ENCODE data around the gene EBF3.

Gene EBF3

DNA sequence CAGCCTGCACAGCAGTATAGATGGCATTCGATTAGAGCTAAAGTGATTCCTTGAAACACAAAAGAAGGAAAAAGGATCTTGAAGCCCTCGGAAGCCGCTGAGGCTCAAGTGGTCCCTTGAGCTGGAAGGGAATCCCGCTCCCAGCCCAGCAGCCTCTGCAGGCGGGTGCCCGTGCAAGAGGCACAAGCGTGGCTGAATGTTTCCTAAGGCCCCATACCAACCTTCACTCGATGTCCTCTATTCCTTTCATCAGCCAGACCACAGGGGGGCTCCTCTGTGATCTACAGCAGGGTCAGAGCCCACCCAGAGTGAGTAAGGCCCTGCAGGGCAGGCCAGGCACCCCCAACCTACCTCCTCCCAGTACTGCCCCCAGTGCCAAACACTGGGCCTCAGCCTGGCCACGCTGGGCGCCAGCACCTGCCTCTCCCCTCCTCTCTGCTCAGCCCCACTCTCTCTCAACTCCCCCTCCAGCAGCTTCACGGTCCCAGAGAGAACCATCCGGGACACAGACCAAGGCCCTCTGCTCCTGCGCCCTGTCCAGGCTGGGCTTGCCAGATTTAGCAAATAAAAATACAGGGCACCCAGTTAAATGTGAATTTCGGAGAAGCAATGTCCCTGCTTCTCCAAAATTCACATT, 30.5 kb downstream of the EBF3 start:
- no peak overlapping the region for H2AK5ac ChIP-seq (ENCODE audit: low read length, severe bottlenecking)
- no peak overlapping the region for H3K9ac ChIP-seq (ENCODE audit: low read length)
- H2AFZ ChIP-seq (ENCODE audit: low read depth, low read length), result no peak overlapping the region
- DNase-seq, result no peak
- H2BK5ac ChIP-seq (ENCODE audit: low read depth, low read length, poor library complexity, severe bottlenecking), result no peak overlapping the region
- WGBS, result 89% methylated on average over 13 of the region's 14 CpGs
- no peaks in the 10 kb centered on the region for H3K27me3 ChIP-seq (ENCODE audit: control insufficient read depth in 1 of 2, insufficient read depth in 1 of 2, low read length in 2 of 2)
- H3K23ac ChIP-seq (ENCODE audit: low read length in 2 of 2), result no peak overlapping the region
- no peaks in the 10 kb centered on the region for H3K79me1 ChIP-seq (replicated peaks; ENCODE audit: low read length, poor library complexity, severe bottlenecking)
- H2BK12ac ChIP-seq (ENCODE audit: low read length in 2 of 2), result no peak overlapping the region
- no peaks in the 10 kb centered on the region for H3K9me3 ChIP-seq (ENCODE audit: control insufficient read depth, low read length)
- H3K18ac ChIP-seq (ENCODE audit: low read depth in 1 of 2, low read length in 2 of 2), result no peak overlapping the region
- H2BK15ac ChIP-seq (ENCODE audit: low read depth, poor library complexity, severe bottlenecking), result no peak overlapping the region
- no peak overlapping the region for H3K4me2 ChIP-seq (ENCODE audit: low read length, poor library complexity, severe bottlenecking)
- no peak overlapping the region for H3K4ac ChIP-seq (ENCODE audit: low read depth in 1 of 2, low read length in 2 of 2)
- no peak overlapping the region for H4K8ac ChIP-seq (ENCODE audit: low read length)
- no peak overlapping the region for H3K4me3 ChIP-seq (ENCODE audit: insufficient read depth in 1 of 2, low read depth in 1 of 2, low read length in 2 of 2)
- H3K14ac ChIP-seq (ENCODE audit: low read length in 2 of 2), result no peak overlapping the region
- H4K91ac ChIP-seq (ENCODE audit: low read length), result peak overlapping the region; percentile 3
- no peaks in the 10 kb centered on the region for H3K4me1 ChIP-seq (ENCODE audit: control insufficient read depth, insufficient read depth, low read depth, low read length)
- no peak overlapping the region for H2BK120ac ChIP-seq (ENCODE audit: low read depth, low read length)
- peaks cover 0 to 68% of the 10 kb centered on the region in 2 experiments for H3K36me3 ChIP-seq (ENCODE audit: control insufficient read depth in 1 of 2, insufficient read depth in 2 of 2, low read depth in 1 of 2, low read length in 2 of 2)
- no peak overlapping the region for H3K27ac ChIP-seq (ENCODE audit: low read length, poor library complexity, severe bottlenecking)

DNA sequence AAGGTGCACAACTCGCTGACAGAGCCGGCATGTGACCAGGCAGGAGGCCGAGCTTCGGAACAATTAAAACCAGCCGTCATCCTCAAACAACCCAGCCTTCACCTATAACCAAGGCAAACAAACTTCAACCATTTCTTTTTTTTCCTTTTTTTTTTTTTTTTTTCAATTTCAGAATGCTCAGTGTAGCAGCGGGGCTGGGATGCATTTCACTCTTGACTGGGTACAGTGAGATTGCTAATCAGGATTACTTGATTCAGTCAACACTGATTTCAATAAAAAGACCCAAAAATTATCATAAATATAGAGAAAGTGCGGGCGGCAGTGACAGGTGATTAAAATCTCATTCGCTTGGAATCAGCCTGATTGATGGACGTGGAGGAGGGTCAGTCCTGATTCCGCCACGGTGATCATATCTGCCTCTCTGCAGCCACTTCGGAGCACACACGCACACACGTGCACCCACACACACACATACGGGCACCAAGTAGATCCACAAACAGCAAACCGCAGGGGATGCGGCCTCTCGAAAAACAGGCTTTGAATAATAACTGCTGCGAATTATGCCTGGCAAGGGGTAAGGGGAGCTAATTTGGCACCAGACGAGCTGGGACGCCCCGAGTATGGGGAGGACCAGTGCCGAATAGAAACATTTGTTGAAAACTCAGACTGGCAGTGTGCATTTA, 31.2 kb downstream of the EBF3 start:
- WGBS, result 93% methylated on average over 23 of the region's 24 CpGs
- no peak overlapping the region for H4K91ac ChIP-seq (ENCODE audit: low read length)

DNA sequence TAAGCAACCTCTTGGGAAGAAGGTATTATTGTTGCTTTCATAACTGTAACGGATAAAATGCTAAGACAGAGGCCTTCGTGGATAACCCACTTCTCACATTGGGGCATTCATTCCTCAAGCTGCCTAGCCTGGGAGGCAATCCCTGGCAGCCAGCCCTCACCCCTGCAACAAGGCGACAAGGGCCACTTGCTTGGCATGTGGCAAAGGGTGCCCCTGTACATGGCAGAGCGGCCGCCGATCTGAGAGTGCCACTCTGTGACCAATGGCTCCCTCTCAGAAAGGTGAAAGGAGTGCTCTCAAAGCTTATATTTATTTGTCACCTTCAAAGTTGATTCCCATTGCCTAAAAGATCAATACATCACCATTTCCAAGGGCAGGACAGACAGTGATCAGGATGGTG, 31.9 kb downstream of the EBF3 start:
- Histone ChIP-seq H3K4me3 (ENCODE audit: insufficient read depth in 1 of 2, low read depth in 1 of 2, low read length in 2 of 2) (no peak overlapping the region), H3K23ac (ENCODE audit: low read length in 2 of 2) (no peak overlapping the region), H2AFZ (ENCODE audit: low read depth, low read length) (no peak overlapping the region), H3K9ac (ENCODE audit: low read length) (no peak overlapping the region), H2BK15ac (ENCODE audit: low read depth, poor library complexity, severe bottlenecking) (no peak overlapping the region), H3K4ac (ENCODE audit: low read depth in 1 of 2, low read length in 2 of 2) (no peak overlapping the region), H4K8ac (ENCODE audit: low read length) (no peak overlapping the region), H3K18ac (ENCODE audit: low read depth in 1 of 2, low read length in 2 of 2) (no peak overlapping the region), H2BK5ac (ENCODE audit: low read depth, low read length, poor library complexity, severe bottlenecking) (no peak overlapping the region), H3K79me1 (replicated peaks; ENCODE audit: low read length, poor library complexity, severe bottlenecking) (no peaks in the 10 kb centered on the region), H4K91ac (ENCODE audit: low read length) (no peak overlapping the region), H3K4me1 (ENCODE audit: control insufficient read depth, insufficient read depth, low read depth, low read length) (no peaks in the 10 kb centered on the region), H2BK12ac (ENCODE audit: low read length in 2 of 2) (no peak overlapping the region), H2BK120ac (ENCODE audit: low read depth, low read length) (no peak overlapping the region), H3K9me3 (ENCODE audit: control insufficient read depth, low read length) (no peaks in the 10 kb centered on the region), H3K4me2 (ENCODE audit: low read length, poor library complexity, severe bottlenecking) (no peak overlapping the region), H3K14ac (ENCODE audit: low read length in 2 of 2) (no peak overlapping the region), H3K27me3 (ENCODE audit: control insufficient read depth in 1 of 2, insufficient read depth in 1 of 2, low read length in 2 of 2) (no peaks in the 10 kb centered on the region), H3K27ac (ENCODE audit: low read length, poor library complexity, severe bottlenecking) (no peak overlapping the region), H3K36me3 (ENCODE audit: control insufficient read depth in 1 of 2, insufficient read depth in 2 of 2, low read depth in 1 of 2, low read length in 2 of 2) (peaks cover 0 to 66% of the 10 kb centered on the region in 2 experiments), H2AK5ac (ENCODE audit: low read length, severe bottlenecking) (no peak overlapping the region)
- no peak for DNase-seq
- 94% methylated on average over 6 of the region's 6 CpGs for WGBS

More for the DNA sequence above, 31.2 kb downstream of the EBF3 start:
- Histone ChIP-seq H3K4me1 (ENCODE audit: control insufficient read depth, insufficient read depth, low read depth, low read length) (no peaks in the 10 kb centered on the region), H3K9me3 (ENCODE audit: control insufficient read depth, low read length) (no peaks in the 10 kb centered on the region), H2BK12ac (ENCODE audit: low read length in 2 of 2) (no peak overlapping the region), H3K23ac (ENCODE audit: low read length in 2 of 2) (no peak overlapping the region), H2AFZ (ENCODE audit: low read depth, low read length) (no peak overlapping the region), H3K9ac (ENCODE audit: low read length) (no peak overlapping the region), H3K79me1 (replicated peaks; ENCODE audit: low read length, poor library complexity, severe bottlenecking) (no peaks in the 10 kb centered on the region), H3K4me3 (ENCODE audit: insufficient read depth in 1 of 2, low read depth in 1 of 2, low read length in 2 of 2) (no peak overlapping the region), H2BK120ac (ENCODE audit: low read depth, low read length) (no peak overlapping the region), H3K27me3 (ENCODE audit: control insufficient read depth in 1 of 2, insufficient read depth in 1 of 2, low read length in 2 of 2) (no peaks in the 10 kb centered on the region), H4K8ac (ENCODE audit: low read length) (no peak overlapping the region), H2BK5ac (ENCODE audit: low read depth, low read length, poor library complexity, severe bottlenecking) (no peak overlapping the region), H3K4me2 (ENCODE audit: low read length, poor library complexity, severe bottlenecking) (no peak overlapping the region), H3K36me3 (ENCODE audit: control insufficient read depth in 1 of 2, insufficient read depth in 2 of 2, low read depth in 1 of 2, low read length in 2 of 2) (peaks cover 0 to 66% of the 10 kb centered on the region in 2 experiments), H3K27ac (ENCODE audit: low read length, poor library complexity, severe bottlenecking) (no peak overlapping the region), H3K14ac (ENCODE audit: low read length in 2 of 2) (no peak overlapping the region), H3K4ac (ENCODE audit: low read depth in 1 of 2, low read length in 2 of 2) (no peak overlapping the region), H3K18ac (ENCODE audit: low read depth in 1 of 2, low read length in 2 of 2) (no peak overlapping the region), H2AK5ac (ENCODE audit: low read length, severe bottlenecking) (no peak overlapping the region), H2BK15ac (ENCODE audit: low read depth, poor library complexity, severe bottlenecking) (no peak overlapping the region)
- DNase-seq, result no peak

DNA sequence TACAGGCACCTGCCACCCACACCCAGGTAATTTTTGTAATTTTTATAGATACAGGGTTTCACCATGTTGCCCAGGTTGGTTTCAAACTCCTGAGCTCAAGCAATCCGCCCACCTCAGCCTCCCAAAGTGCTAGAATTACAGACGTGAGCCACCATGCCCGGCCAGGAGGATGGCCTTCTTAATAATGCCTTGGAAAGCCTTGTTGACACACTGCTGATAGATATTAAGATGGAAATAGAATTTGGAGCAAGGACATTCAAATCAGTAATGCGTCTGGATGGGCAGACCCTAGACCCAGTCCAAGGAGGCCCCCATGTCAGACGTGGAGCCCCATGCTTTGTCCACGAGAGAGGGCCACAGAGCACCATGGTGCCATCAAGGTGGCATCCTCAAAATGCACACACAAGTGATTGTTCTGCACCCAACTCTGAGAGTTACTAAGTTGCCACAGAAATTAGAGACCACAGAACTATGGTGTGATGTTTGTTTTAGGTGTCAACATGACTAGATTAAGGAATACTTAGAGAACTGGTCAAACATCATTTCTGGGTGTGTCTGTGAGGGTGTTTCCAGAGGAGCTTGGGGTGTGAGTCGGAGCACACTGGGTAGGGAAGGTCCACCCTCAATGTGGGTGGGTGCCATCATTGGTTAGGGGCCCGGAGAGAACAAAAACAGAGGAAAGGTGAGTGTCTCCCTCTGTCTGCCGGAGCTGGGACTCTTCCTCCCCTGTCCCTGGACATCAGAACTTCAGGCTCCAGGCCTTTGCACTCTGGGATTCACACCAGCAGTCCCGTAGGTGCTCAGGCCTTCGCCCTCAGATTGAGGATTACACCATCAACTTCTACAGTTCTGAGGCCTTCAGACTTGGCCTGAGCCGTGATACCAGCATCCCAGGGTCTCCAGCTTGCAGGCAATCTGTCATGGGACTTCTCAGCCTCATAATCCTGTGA, 34.5 kb downstream of the EBF3 start:
- no peak overlapping the region for H2BK15ac ChIP-seq (ENCODE audit: low read depth, poor library complexity, severe bottlenecking)
- no peak overlapping the region for H3K14ac ChIP-seq (ENCODE audit: low read length in 2 of 2)
- H3K9ac ChIP-seq (ENCODE audit: low read length), result no peak overlapping the region
- no peak overlapping the region for H2BK5ac ChIP-seq (ENCODE audit: low read depth, low read length, poor library complexity, severe bottlenecking)
- H3K79me1 ChIP-seq (replicated peaks; ENCODE audit: low read length, poor library complexity, severe bottlenecking), result no peaks in the 10 kb centered on the region
- H3K4me2 ChIP-seq (ENCODE audit: low read length, poor library complexity, severe bottlenecking), result no peak overlapping the region
- no peak overlapping the region for H3K4ac ChIP-seq (ENCODE audit: low read depth in 1 of 2, low read length in 2 of 2)
- no peaks in the 10 kb centered on the region for H3K9me3 ChIP-seq (ENCODE audit: control insufficient read depth, low read length)
- no peak overlapping the region for H2AK5ac ChIP-seq (ENCODE audit: low read length, severe bottlenecking)
- no peak overlapping the region for H3K18ac ChIP-seq (ENCODE audit: low read depth in 1 of 2, low read length in 2 of 2)
- no peak overlapping the region for H4K91ac ChIP-seq (ENCODE audit: low read length)
- whole genome bisulfite sequencing, result 75% methylated on average over 12 of the region's 12 CpGs
- no peak overlapping the region for H3K23ac ChIP-seq (ENCODE audit: low read length in 2 of 2)
- H3K4me1 ChIP-seq (ENCODE audit: control insufficient read depth, insufficient read depth, low read depth, low read length), result no peaks in the 10 kb centered on the region
- H2BK12ac ChIP-seq (ENCODE audit: low read length in 2 of 2), result no peak overlapping the region
- H3K36me3 ChIP-seq (ENCODE audit: control insufficient read depth in 1 of 2, insufficient read depth in 2 of 2, low read depth in 1 of 2, low read length in 2 of 2), result peaks cover 0 to 67% of the 10 kb centered on the region in 2 experiments
- H3K27me3 ChIP-seq (ENCODE audit: control insufficient read depth in 1 of 2, insufficient read depth in 1 of 2, low read length in 2 of 2), result no peaks in the 10 kb centered on the region
- H2BK120ac ChIP-seq (ENCODE audit: low read depth, low read length), result no peak overlapping the region
- no peak overlapping the region for H2AFZ ChIP-seq (ENCODE audit: low read depth, low read length)
- no peak overlapping the region for H4K8ac ChIP-seq (ENCODE audit: low read length)
- no peak for DNase-seq
- H3K27ac ChIP-seq (ENCODE audit: low read length, poor library complexity, severe bottlenecking), result no peak overlapping the region
- no peak overlapping the region for H3K4me3 ChIP-seq (ENCODE audit: insufficient read depth in 1 of 2, low read depth in 1 of 2, low read length in 2 of 2)
